HEK293T (cell line): Measurements from ENCODE around the gene LSM14A.

ENCODE experiments used
- BHLHE40 ChIP-seq: fragments of 450-650 bp; IDR thresholded peaks from 2 replicates; pipeline ENCODE4 v1.6.1; 2016; ENCODE audit warnings: mild to moderate bottlenecking, moderate library complexity, borderline replicate concordance
- ELF4 ChIP-seq: fragments of 450-650 bp; IDR thresholded peaks from 2 replicates; pipeline ENCODE4 v1.6.1; 2017; ENCODE audit warnings: antibody characterized with exemption
- FOXK2 ChIP-seq: fragments of 450-650 bp; IDR thresholded peaks from 2 replicates; pipeline ENCODE4 v1.6.1; 2016; ENCODE audit warnings: mild to moderate bottlenecking
- FOXM1 ChIP-seq: fragments of 450-650 bp; IDR thresholded peaks from 2 replicates; pipeline ENCODE4 v1.6.1; 2017; ENCODE audit warnings: mild to moderate bottlenecking, borderline replicate concordance
- LEF1 ChIP-seq: fragments of 450-650 bp; IDR thresholded peaks from 2 replicates; pipeline ENCODE4 v1.6.1; 2017; ENCODE audit warnings: mild to moderate bottlenecking, borderline replicate concordance
- NFRKB ChIP-seq: fragments of 450-650 bp; IDR thresholded peaks from 2 replicates; pipeline ENCODE4 v1.6.1; 2016; ENCODE audit warnings: mild to moderate bottlenecking, moderate library complexity
- PKNOX1 ChIP-seq: fragments of 450-650 bp; IDR thresholded peaks from 2 replicates; pipeline ENCODE4 v1.6.1; 2016
- SP1 ChIP-seq: fragments of 450-650 bp; IDR thresholded peaks from 2 replicates; pipeline ENCODE4 v1.6.1; 2017
- SUZ12 ChIP-seq: fragments of 450-650 bp; IDR thresholded peaks from 2 replicates; pipeline ENCODE4 v1.6.1; 2016; ENCODE audit warnings: mild to moderate bottlenecking
- TARDBP ChIP-seq: fragments of 450-650 bp; IDR thresholded peaks from 2 replicates; pipeline ENCODE4 v1.6.1; 2016
- ZNF384 ChIP-seq: fragments of 450-650 bp; IDR thresholded peaks from 2 replicates; pipeline ENCODE4 v1.6.1; 2016

- TF ChIP-seq FOXM1 (no peak), SP1 (no peak), ELF4 (no peak), BHLHE40 (no peak), TARDBP (no peak), NFRKB (no peak), FOXK2 (no peak), LEF1 (no peak), ZNF384 (no peak), SUZ12 (no peak), PKNOX1 (no peak)
Observed at GRCh38 chr19:34154401-34154800, 17.9 kb upstream of the LSM14A start.
